ENCODE measurements around the gene SCGN. TPM values are rescaled to one million over a fixed set of nuclear protein-coding genes. Genes with fewer than 3 reads are reported as not detected.

Gene SCGN
- total and polyA plus RNA-seq, 4 donors: 0.07 to 2.7 (median 0.13) TPM

- H3K9ac ChIP-seq (ENCODE audit: insufficient read depth in 1 of 2, low read length in 2 of 2): no peak overlapping the region
- H3K27me3 ChIP-seq (ENCODE audit: control insufficient read depth in 3 of 3, insufficient read depth in 3 of 3, low read length in 2 of 3): peaks cover 0 to 2% (median 0%) of the 10 kb centered on the region in 3 donors
- no peaks in the 10 kb centered on the region for H3K4me1 ChIP-seq (ENCODE audit: control insufficient read depth in 5 of 5, insufficient read depth in 5 of 5, low read length in 5 of 5)
- no peak for TF ChIP-seq CTCF (IDR thresholded peaks at IDR 0.05; ENCODE audit: control extremely low read depth, extremely low read depth)
- ATAC-seq (ENCODE audit: insufficient read depth, low FRiP score) (no peak), DNase-seq (no peak)
- H3K27ac ChIP-seq (ENCODE audit: low read depth in 1 of 2, low read length in 1 of 2): no peak overlapping the region
- no peaks in the 10 kb centered on the region for H3K9me3 ChIP-seq (ENCODE audit: control insufficient read depth in 4 of 4, insufficient read depth in 3 of 4, low read length in 3 of 4)
- no peaks in the 10 kb centered on the region for H3K36me3 ChIP-seq (ENCODE audit: control insufficient read depth in 4 of 4, insufficient read depth in 4 of 4, low read length in 4 of 4)
- WGBS, 2 donors: 87 to 91% methylated on average over 2 of the region's 2 CpGs
- H3K4me3 ChIP-seq: no peak overlapping the region
Observed at GRCh38 chr6:25700761-25701160, 48.7 kb downstream of the SCGN start.

- H3K4me3 ChIP-seq: no peak overlapping the region
- H3K27ac ChIP-seq (ENCODE audit: low read depth in 1 of 2, low read length in 1 of 2): no peak overlapping the region
- H3K27me3 ChIP-seq (ENCODE audit: control insufficient read depth in 3 of 3, insufficient read depth in 3 of 3, low read length in 2 of 3): peaks cover 0 to 2% (median 0%) of the 10 kb centered on the region in 3 donors
- DNase-seq (no peak), ATAC-seq (ENCODE audit: insufficient read depth, low FRiP score) (no peak)
- H3K9me3 ChIP-seq (ENCODE audit: control insufficient read depth in 4 of 4, insufficient read depth in 3 of 4, low read length in 3 of 4): no peaks in the 10 kb centered on the region
- no peak overlapping the region for H3K9ac ChIP-seq (ENCODE audit: insufficient read depth in 1 of 2, low read length in 2 of 2)
- H3K36me3 ChIP-seq (ENCODE audit: control insufficient read depth in 4 of 4, insufficient read depth in 4 of 4, low read length in 4 of 4): no peaks in the 10 kb centered on the region
- 89 to 95% methylated on average over 3 of the region's 3 CpGs for WGBS, 2 donors
- H3K4me1 ChIP-seq (ENCODE audit: control insufficient read depth in 5 of 5, insufficient read depth in 5 of 5, low read length in 5 of 5): no peaks in the 10 kb centered on the region
- no peak for TF ChIP-seq CTCF (IDR thresholded peaks at IDR 0.05; ENCODE audit: control extremely low read depth, extremely low read depth)
Observed at GRCh38 chr6:25701807-25702206, 49.8 kb downstream of the SCGN start.

GRCh38 chr6:25703005-25703404 lies 51.0 kb downstream of the SCGN start:
- H3K9ac ChIP-seq (ENCODE audit: insufficient read depth in 1 of 2, low read length in 2 of 2): no peak overlapping the region
- peaks cover 0 to 2% (median 0%) of the 10 kb centered on the region in 3 donors for H3K27me3 ChIP-seq (ENCODE audit: control insufficient read depth in 3 of 3, insufficient read depth in 3 of 3, low read length in 2 of 3)
- H3K36me3 ChIP-seq (ENCODE audit: control insufficient read depth in 4 of 4, insufficient read depth in 4 of 4, low read length in 4 of 4): no peaks in the 10 kb centered on the region
- H3K27ac ChIP-seq (ENCODE audit: low read depth in 1 of 2, low read length in 1 of 2): no peak overlapping the region
- DNase-seq (no peak), ATAC-seq (ENCODE audit: insufficient read depth, low FRiP score) (no peak)
- H3K4me3 ChIP-seq: no peak overlapping the region
- no peaks in the 10 kb centered on the region for H3K4me1 ChIP-seq (ENCODE audit: control insufficient read depth in 5 of 5, insufficient read depth in 5 of 5, low read length in 5 of 5)
- H3K9me3 ChIP-seq (ENCODE audit: control insufficient read depth in 4 of 4, insufficient read depth in 3 of 4, low read length in 3 of 4): no peaks in the 10 kb centered on the region
- 66 to 83% methylated on average over 3 of the region's 3 CpGs for WGBS, 2 donors
- no peak for TF ChIP-seq CTCF (IDR thresholded peaks at IDR 0.05; ENCODE audit: control extremely low read depth, extremely low read depth)

GRCh38 chr6:25704001-25704400 lies 52.0 kb downstream of the SCGN start:
- Histone ChIP-seq H3K9me3 (ENCODE audit: control insufficient read depth in 4 of 4, insufficient read depth in 3 of 4, low read length in 3 of 4) (no peaks in the 10 kb centered on the region), H3K27ac (ENCODE audit: low read depth in 1 of 2, low read length in 1 of 2) (no peak overlapping the region), H3K27me3 (ENCODE audit: control insufficient read depth in 3 of 3, insufficient read depth in 3 of 3, low read length in 2 of 3) (peaks cover 0 to 2% (median 0%) of the 10 kb centered on the region in 3 donors), H3K36me3 (ENCODE audit: control insufficient read depth in 4 of 4, insufficient read depth in 4 of 4, low read length in 4 of 4) (no peaks in the 10 kb centered on the region), H3K4me1 (ENCODE audit: control insufficient read depth in 5 of 5, insufficient read depth in 5 of 5, low read length in 5 of 5) (no peaks in the 10 kb centered on the region), H3K4me3 (no peak overlapping the region), H3K9ac (ENCODE audit: insufficient read depth in 1 of 2, low read length in 2 of 2) (no peak overlapping the region)
- no peak for ATAC-seq (ENCODE audit: insufficient read depth, low FRiP score)
- DNase-seq: no peak
- TF ChIP-seq CTCF (IDR thresholded peaks at IDR 0.05; ENCODE audit: control extremely low read depth, extremely low read depth): no peak
- 72 to 73% methylated on average over 3 of the region's 3 CpGs for WGBS, 2 donors

Measured in lung (tissue), 12 donors.